Fibroblast of the aortic adventitia (primary cell): ENCODE results near the gene SLC25A21. TPM values are rescaled to one million over a fixed set of nuclear protein-coding genes. Genes with fewer than 3 reads are reported as not detected.
A peak's percentile ranks its signal among the peaks of the same experiment; 100 is the strongest.
"Not testable (repeated sequence)": the region's sequence is repeated elsewhere in the genome, so short reads cannot be mapped to it uniquely, and the experiment has no call there.

ENCODE experiments used
- DNase-seq: peaks from one replicate; pipeline ENCODE4 v3.0.0-alpha.2; 2010; ENCODE audit warnings: low read depth
- H3K4me3 ChIP-seq: 2 replicates; pipeline ENCODE4 v1.5.1; 2011; ENCODE audit warnings: low read depth, mild to moderate bottlenecking, control low read depth, low read length, moderate library complexity
- CTCF ChIP-seq: IDR thresholded peaks from 2 replicates; pipeline ENCODE4 v1.5.1; 2011; ENCODE audit warnings: mild to moderate bottlenecking, low read length, control low read depth, inconsistent platforms; ENCODE audit not compliant: insufficient read depth
- total RNA-seq: library from RNA; depleted of rRNA; stranded (reverse); fragments of >200 nt; gene quantifications from 2 replicates; pipeline ENCODE4 v1.2.3, GENCODE V29; 2012; ENCODE audit warnings: low replicate concordance

The SLC25A21 gene
- total RNA-seq, 1 donor: 1.2 TPM

GRCh38 chr14:37196604-37197420 is 24.4 kb upstream of the SLC25A21 start:
- no peak for DNase-seq
- TF ChIP-seq CTCF: no peak
- H3K4me3 ChIP-seq: peak overlapping the region; percentile 83

GRCh38 chr14:37195327-37195726 is 22.9 kb upstream of the SLC25A21 start:
- DNase-seq: peak; percentile 22
- H3K4me3 ChIP-seq: no peak overlapping the region
- no peak for TF ChIP-seq CTCF

- DNase-seq: no peak
- TF ChIP-seq CTCF: no peak
- no peak overlapping the region for H3K4me3 ChIP-seq
Observed at GRCh38 chr14:37194698-37195097, 22.3 kb upstream of the SLC25A21 start.

- DNase-seq, H3K4me3 ChIP-seq: not testable (repeated sequence)
Observed at GRCh38 chr14:37189733-37190132, 17.3 kb upstream of the SLC25A21 start.

- DNase-seq, H3K4me3 ChIP-seq: not testable (repeated sequence)
Observed at GRCh38 chr14:37187840-37188577, 15.6 kb upstream of the SLC25A21 start.

- H3K4me3 ChIP-seq: no peak overlapping the region
- no peak for DNase-seq
- no peak for TF ChIP-seq CTCF
Observed at GRCh38 chr14:37187294-37187693, 14.9 kb upstream of the SLC25A21 start.

DNA sequence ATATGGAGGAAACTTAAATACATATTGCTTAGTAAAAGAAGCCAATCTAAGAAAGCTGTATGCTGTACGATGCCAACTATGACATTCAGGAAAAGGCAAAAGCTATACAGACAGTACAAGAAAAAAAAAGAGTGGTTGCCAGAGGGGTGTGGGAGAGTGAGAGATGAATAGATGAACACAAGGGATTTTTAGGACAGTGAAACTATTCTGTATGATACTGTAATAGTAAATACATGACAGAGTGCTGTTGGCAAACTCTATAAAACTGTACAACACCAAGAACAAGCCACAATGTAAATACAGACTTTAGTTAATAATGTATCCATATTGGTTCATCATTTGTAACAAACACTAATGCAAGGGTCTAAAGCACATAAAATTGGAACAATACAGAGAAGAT is 14.5 kb upstream of the SLC25A21 start:
- no peak overlapping the region for H3K4me3 ChIP-seq
- no peak for DNase-seq
- TF ChIP-seq CTCF: no peak
